Thyroid gland (tissue), 4 donors: ENCODE data around the gene UMODL1.

Source experiments
- POLR2A ChIP-seq, 2 donors: fragments of 450-650 bp; IDR thresholded peaks; one replicate each; pipeline ENCODE4 v1.6.1; 2017; ENCODE audit warnings: antibody characterized with exemption in 2 of 2, mild to moderate bottlenecking in 2 of 2, moderate library complexity in 1 of 2
- TF ChIP-seq, protein P1 (sequence below), 6 experiments: fragments of 200-600 bp in 3 of 6; fragments of 450-650 bp in 3 of 6; sonication (generic) in 3 of 6; IDR thresholded peaks; one replicate each; pipeline ENCODE4 v1.5.1; 2016 to 2019; ENCODE audit warnings: antibody characterized with exemption in 6 of 6, mild to moderate bottlenecking in 2 of 6, inconsistent platforms in 1 of 6, moderate library complexity in 1 of 6

DNA sequence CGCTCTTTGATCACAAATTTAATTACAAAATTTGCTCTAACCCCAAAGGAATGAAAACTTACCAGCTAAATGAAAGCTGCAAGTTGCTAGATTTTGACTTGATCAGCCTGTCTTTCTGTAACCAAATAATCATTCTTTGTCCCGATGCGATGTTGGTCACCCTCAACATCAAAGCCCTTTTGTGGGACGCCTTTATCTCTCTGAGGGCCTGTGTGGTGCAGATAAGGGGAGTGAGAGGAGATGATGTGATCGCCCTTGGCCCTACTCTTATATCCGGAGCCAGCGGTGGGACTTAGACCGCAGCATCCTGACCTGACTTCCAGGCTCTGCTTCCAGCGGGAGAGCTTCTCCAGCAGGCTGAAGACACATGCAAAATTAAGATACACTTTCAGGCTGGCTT, 19.3 kb upstream of the UMODL1 start:
- TF ChIP-seq POLR2A (IDR thresholded peaks at IDR 0.05): no peak
- TF ChIP-seq, protein P1, sequence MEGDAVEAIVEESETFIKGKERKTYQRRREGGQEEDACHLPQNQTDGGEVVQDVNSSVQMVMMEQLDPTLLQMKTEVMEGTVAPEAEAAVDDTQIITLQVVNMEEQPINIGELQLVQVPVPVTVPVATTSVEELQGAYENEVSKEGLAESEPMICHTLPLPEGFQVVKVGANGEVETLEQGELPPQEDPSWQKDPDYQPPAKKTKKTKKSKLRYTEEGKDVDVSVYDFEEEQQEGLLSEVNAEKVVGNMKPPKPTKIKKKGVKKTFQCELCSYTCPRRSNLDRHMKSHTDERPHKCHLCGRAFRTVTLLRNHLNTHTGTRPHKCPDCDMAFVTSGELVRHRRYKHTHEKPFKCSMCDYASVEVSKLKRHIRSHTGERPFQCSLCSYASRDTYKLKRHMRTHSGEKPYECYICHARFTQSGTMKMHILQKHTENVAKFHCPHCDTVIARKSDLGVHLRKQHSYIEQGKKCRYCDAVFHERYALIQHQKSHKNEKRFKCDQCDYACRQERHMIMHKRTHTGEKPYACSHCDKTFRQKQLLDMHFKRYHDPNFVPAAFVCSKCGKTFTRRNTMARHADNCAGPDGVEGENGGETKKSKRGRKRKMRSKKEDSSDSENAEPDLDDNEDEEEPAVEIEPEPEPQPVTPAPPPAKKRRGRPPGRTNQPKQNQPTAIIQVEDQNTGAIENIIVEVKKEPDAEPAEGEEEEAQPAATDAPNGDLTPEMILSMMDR (IDR thresholded peaks at IDR 0.05): no peak
